NCI-H345 treated with DMSO at 0.1 percent for 48 hours (cell line): ENCODE data around the gene ASTN1.

Experiments
- DNase-seq: peaks from one replicate; lab custom pipeline; 2025; ENCODE audit not compliant: unreplicated experiment; lab: John Stamatoyannopoulos, UW

The ASTN1 gene

GRCh38 chr1:177165069-177165439 lies 542 bp upstream of the ASTN1 start:
- no peak for DNase-seq

- DNase-seq, result no peak
These were observed 600 bp downstream of the ASTN1 start for GRCh38 chr1:177163844-177164379.

GRCh38 chr1:177162243-177162642 lies 2.3 kb downstream of the ASTN1 start:
- DNase-seq, result no peak

GRCh38 chr1:177146499-177146898 lies 18.0 kb downstream of the ASTN1 start:
- DNase-seq, result no peak

GRCh38 chr1:177145106-177146070 lies 19.1 kb downstream of the ASTN1 start:
- no peak for DNase-seq

GRCh38 chr1:177142791-177143271 lies 21.7 kb downstream of the ASTN1 start:
- no peak for DNase-seq

GRCh38 chr1:177142010-177142409 lies 22.5 kb downstream of the ASTN1 start:
- DNase-seq, result no peak

- no peak for DNase-seq
These were observed 26.2 kb downstream of the ASTN1 start for GRCh38 chr1:177138347-177138746.

GRCh38 chr1:177137814-177138213 lies 26.7 kb downstream of the ASTN1 start:
- no peak for DNase-seq

GRCh38 chr1:177135250-177135649 lies 29.3 kb downstream of the ASTN1 start:
- DNase-seq, result no peak

- no peak for DNase-seq
These were observed 30.5 kb downstream of the ASTN1 start for GRCh38 chr1:177133977-177134538.

GRCh38 chr1:177132141-177132540 lies 32.4 kb downstream of the ASTN1 start:
- no peak for DNase-seq

- no peak for DNase-seq
These were observed 32.8 kb downstream of the ASTN1 start for GRCh38 chr1:177131723-177132122.

- DNase-seq, result no peak
These were observed 34.0 kb downstream of the ASTN1 start for GRCh38 chr1:177130451-177130945.

- no peak for DNase-seq
These were observed 35.7 kb downstream of the ASTN1 start for GRCh38 chr1:177128665-177129281.

GRCh38 chr1:177126267-177126666 lies 38.2 kb downstream of the ASTN1 start:
- DNase-seq, result no peak

GRCh38 chr1:177124577-177125278 lies 39.8 kb downstream of the ASTN1 start:
- no peak for DNase-seq

GRCh38 chr1:177122461-177123251 lies 41.9 kb downstream of the ASTN1 start:
- DNase-seq, result peak; percentile 0

GRCh38 chr1:177119311-177119710 lies 45.2 kb downstream of the ASTN1 start:
- no peak for DNase-seq

- no peak for DNase-seq
These were observed 45.6 kb downstream of the ASTN1 start for GRCh38 chr1:177118901-177119300.
